ENCODE results near the gene ECHDC1. TPM values are rescaled to one million over a fixed set of nuclear protein-coding genes. Genes with fewer than 3 reads are reported as not detected.
"Not testable (repeated sequence)": the region's sequence is repeated elsewhere in the genome, so short reads cannot be mapped to it uniquely, and the experiment has no call there.

The ECHDC1 gene
- total RNA-seq, 1 donor from 2014 or later = 126 TPM

DNA sequence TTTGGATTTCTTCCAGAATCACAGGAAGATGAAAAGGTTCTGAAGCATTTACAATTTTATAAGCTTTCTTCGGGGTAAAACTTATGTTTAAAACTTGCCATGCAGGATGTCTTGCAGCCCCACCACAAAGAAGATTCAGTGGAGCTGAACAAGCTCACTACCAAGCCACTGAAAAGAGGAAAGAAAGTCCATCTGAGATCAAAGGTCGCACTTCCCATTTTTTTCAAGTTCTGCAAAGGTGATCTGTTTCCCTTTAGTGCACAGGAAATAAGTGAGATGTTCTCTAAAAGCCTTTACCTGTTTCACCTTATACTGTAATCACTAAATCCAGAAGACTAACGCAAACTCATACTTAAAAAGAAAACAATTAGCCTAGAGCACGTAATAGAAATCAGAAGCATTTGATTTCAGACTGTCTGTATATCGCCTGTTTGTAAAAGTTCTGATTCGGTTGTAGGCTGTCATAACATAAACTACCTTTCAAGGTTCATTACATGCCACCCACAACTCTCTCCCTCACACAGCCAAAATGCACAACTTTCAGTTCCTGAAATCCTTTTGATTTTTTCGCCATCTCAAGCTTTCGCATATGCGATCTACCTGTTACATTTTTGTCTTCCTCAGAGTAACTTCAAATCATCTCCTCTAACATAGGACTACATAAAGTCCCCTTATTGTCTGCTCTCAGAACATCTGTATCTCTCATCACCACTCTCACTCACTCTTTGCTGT, 1.8 kb downstream of the ECHDC1 start:
- DNase-seq = no peak

DNA sequence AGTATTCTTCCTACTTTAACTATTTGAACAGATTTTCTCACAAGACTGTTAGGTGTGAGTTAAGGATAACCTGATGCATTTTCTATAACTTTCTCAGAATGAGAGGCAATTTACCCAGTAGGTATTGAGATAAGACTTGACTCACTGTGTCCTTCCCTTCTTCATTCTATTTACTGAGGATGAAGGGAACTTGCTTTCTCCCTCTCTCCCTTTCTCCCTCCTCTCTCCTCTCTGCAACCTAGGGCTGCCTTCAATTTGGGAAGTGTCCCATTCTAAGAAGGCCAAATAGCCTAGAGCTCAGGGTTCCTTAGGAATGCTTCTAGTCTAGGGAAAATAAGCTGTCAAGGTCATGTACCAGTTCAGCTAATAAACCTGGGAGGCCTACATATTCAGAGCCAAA, 3.2 kb downstream of the ECHDC1 start:
- no peak for DNase-seq

DNA sequence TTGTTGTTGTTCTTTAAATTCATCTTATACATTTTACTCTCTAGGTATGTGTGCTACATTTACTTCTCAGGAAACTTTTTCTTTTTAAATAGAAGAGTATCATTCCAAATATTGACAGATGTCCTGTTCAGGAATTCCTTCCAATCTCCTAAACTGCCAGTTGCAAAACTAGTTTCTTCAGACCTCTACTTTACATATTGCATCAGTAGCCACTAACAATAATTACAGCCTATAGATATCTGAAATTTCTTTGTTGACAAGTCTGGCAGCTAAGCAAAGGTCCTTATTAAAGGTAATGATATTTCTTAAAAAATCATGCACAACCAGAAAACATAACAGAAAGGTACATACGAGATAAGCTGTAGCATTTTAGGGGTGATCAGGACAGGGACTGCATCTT, 4.5 kb downstream of the ECHDC1 start:
- no peak for DNase-seq

DNA sequence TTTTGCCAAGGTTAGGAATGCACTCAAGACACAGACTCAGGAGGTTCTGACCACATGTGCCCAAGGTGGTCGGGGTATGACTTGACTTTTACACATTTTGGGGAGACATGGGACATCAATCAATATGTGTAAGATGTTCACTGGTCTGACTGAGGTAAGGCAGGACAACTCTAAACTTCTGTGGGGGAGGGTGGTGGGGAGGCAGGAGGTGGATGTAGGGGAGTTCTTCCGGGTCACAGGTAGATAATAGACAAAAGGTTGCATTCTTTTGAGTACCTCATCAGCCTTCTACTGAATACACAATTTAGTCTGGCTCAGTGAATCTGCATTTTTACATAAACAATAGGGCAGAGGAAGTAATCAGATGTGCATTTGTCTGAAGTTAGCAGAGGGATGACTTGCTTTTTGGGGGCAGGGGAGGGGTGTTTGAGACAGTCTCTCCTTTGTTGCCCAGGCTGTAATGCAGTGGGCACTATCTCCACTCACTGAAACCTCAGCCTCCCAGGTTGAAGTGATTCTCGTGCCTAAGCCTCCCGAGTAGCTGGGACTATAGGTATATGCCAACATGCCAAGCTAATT, 10.9 kb downstream of the ECHDC1 start:
- DNase-seq = no peak

DNA sequence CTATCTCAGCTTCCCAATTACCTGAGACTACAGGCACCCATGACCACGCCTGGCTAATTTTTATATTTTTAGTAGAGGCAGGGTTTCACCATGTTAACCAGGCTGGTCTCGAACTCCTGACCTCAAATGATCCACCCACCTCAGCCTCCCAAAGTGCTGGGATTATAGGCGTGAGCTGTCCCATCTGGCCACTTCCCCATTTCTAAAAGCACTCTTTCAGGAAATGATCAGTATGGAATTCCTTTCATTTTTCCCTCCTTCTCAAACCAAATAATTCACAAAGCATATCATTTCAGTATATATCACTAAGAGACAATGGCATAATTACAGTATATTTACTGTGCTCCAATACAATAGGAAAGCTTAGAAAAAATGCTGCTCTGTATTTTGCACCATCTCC, 12.2 kb downstream of the ECHDC1 start:
- DNase-seq = not testable (repeated sequence)

DNA sequence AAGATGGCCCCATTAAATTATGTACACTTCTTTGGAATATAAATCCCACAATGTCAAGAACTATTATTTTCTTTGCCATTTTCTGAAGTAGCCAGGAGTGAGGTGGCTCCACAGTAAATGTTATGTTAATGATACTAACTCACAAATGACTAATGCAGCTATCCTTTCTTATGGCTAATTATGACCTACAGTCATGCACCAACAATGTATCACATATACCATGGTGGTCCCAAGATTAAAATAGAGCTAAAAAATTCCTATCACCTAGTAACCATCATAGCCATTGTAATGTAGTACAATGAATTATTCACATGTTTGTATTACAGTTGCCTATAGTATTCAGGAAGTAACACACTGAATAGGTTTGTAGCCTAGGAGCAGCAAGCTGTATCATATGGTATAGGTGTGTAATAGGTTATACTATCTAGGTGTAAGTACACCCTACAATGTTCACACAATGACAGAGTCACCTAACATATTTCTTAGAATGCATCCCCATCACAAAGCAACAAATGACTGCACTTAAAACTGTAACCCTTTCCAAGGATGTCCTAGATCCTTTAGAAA, 15.3 kb downstream of the ECHDC1 start:
- DNase-seq = no peak

DNA sequence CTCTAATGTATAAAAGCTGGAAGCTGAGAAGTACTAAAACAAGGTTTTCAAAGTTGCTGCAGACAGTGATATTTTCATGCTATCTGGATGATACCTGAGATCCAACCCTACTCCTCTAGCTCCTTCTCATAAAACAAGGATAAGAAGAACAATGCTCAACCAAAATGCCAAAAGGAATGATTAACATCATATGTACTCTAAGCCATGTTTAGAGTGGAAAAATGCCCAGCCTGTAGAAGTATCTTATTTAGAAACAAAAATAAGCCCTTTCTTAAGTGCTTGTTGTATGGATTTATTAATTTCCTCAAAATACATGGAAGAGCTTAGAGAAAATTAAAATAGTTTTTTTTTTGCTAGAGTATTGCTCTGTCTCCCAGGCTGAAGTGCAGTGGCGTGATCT, 23.7 kb downstream of the ECHDC1 start:
- no peak for DNase-seq

DNA sequence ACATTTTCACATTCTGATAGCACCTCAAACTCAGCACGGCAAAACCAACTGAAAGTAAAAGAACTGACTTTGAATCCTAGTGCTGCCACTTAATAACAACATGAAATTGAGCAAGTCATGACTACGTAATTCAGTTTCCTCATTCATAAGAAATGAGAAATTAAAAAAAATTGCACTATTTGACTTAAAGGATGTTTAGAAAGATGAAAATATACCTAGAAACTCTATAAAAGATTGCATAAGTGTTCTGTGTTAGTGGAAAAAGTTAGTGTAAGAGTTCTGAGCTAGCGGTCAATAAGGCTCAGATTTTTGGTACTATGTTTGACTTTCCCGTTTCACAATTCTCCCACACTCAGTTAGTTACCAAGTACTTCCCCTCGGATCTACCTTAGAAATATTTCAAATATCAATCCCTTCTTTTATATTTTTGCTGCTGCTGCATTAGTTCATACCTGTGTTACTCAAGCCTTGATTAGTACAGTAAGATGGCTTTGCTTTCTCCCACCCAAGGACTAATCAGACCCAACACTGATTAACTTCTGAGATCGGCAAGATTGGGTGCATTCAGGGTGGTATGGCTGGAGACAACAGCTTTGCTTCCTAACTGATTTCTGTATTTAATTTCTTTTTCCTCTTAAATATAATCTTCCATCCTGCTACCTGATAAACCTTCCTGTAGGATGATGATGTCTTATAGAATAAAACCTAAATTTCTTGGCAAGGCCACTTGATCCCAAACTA, 25.9 kb downstream of the ECHDC1 start:
- no peak for DNase-seq

DNA sequence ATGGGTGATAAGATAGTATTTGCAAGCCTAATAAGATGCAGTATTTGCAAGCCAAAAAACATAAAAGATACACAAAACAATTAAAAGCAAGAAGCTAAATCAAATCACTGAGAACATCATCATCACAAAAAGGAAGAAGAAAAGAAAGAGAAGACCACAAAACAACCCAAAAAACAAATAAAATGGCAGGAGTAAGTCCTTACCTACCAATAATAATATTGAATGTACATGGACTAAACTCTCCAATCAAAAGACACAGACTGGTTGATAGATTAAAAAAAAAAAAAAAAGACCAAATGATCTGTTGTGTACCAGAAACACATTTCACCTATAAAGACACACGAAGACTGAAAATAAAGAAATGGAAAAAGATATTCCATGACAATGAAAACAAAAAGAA, 37.7 kb downstream of the ECHDC1 start:
- no peak for DNase-seq

DNA sequence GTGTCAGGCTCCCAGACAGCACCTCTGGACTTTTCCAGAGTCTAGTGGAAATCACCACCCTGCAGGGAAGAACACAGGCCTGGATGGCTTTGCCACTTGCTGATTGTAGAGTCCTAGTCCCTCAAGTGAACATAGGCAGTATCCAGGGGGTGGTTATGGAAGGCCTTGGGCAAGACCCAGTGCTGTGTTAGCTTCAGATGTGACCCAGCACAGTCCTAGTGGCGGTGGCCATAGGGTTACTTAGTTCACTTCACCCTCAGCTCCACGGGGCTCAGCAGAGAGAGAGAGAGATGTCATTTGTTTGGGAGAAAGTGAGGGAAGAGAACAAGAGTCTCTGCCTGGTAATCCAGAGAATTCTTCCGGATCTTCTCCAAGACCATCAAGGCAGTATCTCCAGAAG, 39.5 kb downstream of the ECHDC1 start:
- DNase-seq = no peak

DNA sequence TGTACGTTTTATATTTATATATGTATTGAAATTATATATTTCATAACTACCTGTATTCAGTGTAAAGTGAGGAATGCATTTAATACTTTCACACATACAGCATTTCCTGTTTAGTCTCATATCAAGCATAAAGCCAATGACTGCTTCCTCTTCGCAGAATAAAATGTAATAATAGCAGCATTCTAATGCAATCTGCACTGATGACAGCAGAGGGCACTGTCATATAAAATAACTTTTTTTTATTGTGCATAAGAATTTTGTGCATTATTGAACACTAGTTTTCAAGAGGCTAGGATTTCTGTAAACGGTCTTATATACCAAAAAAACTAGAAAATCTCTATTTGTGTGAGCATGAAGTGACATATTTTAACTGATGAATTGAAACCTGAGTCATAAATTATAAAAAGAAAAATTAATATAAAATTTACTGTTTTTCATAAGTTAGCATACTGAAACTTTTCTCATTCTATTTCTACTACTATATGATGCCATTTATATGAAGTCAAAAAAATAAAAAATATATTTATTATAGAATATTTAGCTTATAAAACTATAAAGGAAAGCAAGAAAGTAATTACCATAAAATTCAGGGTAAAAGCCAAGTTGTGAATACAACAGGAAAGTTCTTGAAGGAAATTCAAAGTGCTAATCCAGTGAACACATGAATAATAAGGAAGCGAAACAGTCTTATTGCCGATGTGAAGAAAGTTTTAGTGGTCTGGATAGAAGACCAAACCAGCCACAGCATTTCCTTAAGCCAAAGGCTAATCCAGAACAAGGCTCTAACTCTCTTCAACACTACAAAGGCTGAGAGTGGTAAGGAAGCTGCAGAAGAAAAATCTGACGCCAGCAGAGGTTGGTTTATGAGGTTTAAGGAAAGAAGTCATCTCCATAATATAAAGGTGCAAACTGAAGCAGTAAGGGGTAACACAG, 40.4 kb downstream of the ECHDC1 start:
- DNase-seq = peak; percentile 17

DNA sequence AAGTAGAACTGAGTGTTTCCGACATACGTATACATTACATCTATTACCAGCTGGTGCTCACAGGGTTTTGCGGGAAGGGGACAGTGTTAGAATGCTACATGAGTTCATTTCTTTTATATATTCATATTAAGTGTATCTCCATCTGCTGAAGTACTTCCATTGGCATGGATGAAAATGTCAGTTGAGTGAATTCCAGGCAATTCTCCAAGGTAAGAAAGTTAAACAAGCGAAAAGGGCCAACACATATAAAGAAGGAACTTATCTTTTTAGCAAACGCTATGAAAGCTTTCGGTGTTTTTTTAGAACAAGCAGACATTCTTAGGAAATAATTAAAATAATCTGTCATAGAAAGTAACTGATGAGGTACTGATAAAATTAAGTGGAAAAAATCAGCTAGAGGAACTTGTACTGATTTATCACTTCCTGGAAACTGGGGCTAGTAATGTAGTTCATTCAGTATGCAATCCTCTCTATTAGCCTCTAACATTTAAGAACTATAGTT, 42.2 kb downstream of the ECHDC1 start:
- peak; percentile 18 for DNase-seq

DNA sequence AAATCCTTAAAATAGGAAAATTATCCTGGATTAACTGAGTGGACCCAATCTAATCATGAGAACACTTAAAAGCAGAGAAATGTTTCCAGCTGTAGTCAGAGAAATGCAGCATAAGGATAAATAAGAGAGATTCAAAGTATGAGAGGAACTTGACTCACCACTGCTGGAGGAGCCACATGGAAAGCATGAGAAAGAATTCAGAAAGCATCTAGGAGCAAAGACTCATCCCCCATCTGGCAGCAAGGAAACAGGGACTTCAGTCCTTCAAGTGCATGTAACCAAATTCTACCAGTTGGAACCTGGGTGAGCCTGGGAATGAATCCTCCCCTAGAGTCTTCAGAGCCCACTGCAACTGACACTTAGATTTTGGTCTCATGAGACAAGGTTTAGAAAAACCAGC, 43.0 kb downstream of the ECHDC1 start:
- peak; percentile 21 for DNase-seq

DNA sequence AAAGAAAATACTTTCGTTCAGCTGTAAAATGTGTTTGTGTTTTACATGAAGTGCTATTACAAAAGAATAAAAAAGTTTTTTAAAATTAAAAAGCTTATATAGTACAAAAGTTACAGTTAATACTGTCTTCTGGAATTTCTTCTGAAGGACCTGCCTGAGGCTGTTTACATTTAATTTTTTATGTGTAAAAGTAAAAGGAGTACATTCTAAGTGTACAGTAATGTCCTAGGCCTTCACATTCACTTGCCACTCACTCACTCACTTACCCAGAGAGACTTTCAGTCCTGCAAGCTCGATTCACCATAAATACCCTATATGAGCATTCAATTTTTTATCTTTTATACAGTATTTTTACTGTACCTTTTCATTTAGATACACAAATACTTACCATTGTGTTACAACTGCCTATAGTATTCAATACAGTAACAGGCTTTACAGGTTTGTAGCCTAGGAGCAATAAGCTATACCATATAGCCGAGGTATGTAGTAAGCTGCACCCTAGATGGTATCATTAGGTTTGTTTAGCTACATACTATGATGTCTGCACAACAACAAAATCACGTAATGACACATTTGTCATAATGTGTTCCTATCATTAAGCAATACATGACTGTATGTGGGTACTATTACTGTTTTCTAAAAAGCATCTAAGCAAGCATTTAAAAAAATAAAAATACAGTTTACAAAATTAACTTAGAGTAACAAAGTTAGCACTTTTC, 43.7 kb downstream of the ECHDC1 start:
- no peak for DNase-seq

DNA sequence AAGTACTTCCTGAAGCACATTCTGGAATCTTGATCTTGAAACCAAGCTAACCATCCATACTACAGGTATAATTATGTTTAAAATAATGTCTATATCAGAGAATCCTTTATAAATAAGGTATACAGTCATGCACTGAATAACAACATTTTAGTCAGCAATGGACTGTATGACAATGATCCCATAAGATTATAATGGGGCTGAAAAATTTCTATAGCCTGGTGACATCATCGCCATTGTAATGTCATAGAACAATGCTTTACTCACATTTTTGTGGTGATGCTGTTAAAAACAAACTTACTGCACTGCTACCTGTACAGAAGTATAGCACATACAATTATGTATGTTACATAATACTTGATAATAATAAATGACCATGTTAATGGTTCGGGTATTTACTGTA, 44.9 kb downstream of the ECHDC1 start:
- no peak for DNase-seq

DNA sequence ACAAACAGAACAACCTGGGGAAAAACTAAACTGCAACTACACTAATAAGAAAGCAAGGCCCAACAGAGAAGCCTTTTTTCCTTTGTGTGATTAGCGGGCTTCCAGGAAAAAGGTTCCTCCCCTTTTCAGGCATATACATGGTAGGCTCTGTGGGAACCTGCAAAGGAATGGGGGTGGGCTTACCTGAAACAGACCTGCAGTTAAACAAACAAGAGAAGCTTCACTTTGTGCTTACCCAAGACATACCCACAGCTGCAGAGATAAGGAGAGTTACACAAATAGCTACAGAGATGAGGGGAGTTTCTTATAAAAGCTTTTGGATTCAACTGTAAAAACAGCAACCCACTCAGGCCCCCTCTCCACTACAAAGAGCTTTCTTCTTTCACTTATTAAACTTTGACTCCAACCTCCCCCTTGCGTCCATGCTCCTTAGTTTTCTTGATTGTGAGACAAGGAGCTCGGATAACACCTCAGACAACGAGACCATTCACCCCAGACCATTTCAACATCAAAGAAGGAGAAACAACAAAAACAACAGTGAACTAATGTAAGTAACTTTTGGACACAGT, 45.8 kb downstream of the ECHDC1 start:
- no peak for DNase-seq

DNA sequence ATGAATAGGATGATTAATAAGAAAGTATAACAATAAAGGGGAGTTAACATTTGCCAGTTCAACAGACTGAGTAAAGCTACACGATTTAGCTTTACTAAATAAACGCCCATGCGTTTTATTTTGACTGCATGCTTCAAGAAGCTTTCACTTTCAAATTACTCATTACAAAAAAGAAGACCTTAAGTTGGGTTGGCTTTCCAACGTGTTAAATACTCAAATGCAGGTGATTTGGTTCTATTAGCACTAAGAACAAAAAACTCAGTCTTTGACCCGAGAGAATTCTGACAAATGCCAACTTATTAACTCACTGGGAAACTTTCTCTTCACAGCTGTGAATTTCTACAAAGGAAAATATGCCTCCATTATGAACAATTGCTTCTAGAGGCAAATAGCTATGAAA, 51.9 kb downstream of the ECHDC1 start:
- no peak for DNase-seq

DNA sequence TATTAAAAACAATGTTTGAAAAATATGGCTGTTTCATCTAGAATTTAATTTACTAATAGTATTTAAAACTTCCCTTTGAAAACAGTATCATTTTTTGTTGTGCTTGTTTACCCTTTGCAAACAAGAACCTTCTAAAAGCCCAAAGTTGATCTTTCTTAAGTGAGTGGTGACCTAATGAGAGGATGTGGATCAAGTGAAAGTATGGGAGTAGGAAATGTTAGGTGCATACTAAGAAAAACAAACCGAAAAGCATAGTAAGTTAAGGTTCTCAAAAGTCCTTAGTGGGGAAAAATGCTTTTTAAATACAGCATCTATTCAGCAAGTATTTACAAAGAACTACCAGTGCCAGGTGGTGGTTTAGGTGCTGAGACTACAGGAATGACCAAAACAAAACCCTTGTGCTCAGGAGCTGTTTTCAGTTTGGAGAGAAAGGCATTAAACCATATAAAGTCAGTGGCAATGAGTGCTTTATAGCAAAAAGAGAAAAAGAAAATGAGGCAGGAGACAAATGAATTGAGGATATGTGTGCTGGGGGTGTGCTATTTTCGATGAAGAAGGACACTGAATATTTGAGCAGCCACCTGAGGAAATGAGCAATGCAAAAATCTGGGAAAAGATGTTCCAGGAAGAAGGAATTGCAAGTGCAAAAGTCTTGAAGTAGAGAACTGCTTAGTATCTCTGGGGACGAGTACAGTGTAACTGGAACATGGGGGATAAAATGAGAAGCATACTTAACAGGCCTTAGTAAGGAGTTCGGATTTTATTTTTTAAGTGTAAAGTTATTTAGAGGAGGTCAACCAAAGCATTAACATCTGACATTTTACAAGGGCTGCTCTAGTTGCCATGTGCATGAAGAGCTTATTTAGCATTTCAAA, 52.8 kb downstream of the ECHDC1 start:
- no peak for DNase-seq

DNA sequence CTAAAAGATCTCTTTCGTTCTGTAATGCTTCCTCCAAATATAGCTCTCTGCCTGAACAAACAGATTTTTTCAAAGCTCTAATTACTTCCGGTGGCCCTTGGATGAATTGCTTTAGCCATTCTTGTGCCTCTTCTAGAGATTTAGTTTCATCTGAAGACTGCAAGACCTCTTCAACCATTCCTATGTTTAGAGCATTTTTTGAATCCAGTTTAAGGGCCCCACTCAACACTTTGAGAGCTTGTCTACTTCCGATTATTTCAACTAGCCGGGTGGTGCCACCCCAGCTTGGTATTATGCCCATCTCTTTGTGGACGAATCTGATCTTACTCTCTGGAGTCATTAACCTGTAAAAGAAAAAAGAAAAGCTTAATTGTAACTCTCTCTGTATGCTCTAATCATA, 53.5 kb downstream of the ECHDC1 start:
- no peak for DNase-seq

DNA sequence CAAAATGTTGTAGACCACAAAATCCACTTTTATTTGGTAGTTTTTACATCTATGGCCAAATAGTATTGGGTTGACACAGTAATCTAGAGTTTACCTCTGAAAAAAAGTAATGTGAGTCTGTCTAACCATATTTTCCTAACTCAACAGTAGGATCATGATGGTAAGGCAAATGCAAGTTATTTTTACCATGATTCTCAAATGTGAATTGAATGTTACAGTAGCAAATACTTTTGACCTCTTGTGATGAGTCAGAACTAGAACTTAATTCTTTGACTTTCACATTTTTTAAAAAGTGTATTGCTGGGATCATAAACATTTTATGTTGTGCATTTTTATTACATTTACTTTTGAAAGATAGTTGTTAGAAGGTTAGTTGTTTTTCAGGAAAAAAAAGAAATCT, 54.7 kb downstream of the ECHDC1 start:
- no peak for DNase-seq

Data from skin of body (tissue), 2 donors.